ENCODE results near the gene OLFML2B.

Gene OLFML2B

DNA sequence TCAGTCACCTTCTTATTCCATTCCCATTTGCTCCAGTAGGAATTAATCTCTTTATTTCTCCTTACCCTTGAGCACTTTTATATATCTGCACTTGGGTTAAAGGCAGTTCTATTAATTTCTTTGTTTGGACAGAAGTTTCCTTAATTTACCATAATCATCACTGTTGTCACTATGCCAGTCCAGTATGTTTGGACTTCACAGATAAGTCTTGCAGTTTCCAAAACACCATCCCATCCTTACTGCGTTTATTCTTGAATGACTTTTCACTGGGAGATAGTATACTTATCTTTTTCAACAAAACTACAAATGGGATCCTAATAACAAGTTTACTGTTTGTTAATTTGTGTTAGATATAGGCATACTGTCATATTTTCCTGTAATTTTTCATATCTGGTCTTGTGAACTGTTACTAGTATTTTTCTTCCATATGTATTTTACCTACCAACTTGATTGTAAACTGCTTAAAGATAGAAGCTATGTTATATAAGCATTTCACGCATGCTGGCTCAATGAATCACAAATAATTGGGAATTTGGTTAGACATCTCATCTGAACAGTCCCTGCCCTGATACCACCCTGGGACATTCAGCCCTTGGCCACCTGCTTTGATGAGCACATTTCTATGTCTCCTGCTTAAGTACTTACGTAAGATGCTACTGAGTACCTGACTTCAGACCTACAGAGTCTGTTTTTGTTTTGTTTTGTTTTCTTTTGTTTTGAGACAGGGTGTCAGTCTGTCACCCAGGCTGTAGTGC is 78.2 kb downstream of the OLFML2B start:
- DNase-seq = no peak

- no peak for DNase-seq
These were observed 79.3 kb downstream of the OLFML2B start for GRCh38 chr1:161944381-161944780.

GRCh38 chr1:161943737-161944136 is 79.9 kb downstream of the OLFML2B start:
- DNase-seq = no peak

- DNase-seq = no peak
These were observed 81.8 kb downstream of the OLFML2B start for GRCh38 chr1:161941726-161942436.

DNA sequence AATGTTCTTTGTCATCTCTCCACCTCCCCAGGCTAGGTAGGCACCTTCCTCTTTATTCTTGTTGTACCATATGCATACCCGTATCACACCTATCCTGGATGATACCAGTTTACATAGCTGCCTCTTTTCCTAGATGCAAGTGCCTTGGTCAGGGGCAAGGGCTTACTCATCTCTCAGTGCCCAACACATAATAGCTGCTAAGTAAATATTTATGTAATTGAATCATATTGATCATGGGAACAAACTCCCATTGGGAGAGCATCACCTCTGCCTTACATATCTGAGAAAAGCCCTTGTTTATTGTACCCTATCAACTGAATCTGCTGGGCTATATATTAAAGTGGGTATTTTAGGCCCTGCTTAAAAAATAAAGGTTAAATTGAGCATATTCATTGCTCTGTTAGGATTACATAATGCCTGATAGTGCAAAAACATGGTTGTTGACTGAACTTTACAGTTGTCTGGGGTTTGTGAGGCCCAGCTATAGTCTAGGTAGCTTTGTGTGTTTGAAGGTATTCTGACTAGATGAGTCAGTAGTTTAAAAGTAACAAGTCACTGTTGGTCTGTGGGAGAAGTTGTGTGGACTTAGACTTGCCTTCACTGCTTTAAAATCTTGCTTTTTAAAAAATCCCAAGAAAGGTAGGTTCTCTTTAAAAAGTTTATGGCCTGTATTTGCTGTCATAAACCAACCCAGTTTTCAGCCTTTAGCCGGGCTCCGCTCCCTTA is 82.6 kb downstream of the OLFML2B start:
- no peak for DNase-seq

DNA sequence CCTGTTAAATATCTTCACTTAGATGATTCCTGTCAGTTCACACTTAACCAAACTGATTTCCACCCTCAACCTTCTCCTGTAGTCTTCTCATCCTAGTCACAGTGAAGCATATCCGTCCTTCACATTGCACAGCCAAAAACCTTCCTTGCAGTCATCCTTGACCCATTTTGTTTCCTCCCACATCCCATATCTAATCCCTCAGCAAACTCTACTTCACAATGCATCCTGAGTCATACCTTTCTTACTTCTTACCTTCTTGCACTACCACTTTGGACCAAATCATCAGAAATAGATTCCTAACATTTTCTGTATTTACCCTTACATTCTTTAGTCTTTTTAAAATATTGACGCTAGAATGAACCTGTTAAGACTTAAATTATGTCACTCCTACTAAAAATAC is 86.9 kb downstream of the OLFML2B start:
- DNase-seq = no peak

DNA sequence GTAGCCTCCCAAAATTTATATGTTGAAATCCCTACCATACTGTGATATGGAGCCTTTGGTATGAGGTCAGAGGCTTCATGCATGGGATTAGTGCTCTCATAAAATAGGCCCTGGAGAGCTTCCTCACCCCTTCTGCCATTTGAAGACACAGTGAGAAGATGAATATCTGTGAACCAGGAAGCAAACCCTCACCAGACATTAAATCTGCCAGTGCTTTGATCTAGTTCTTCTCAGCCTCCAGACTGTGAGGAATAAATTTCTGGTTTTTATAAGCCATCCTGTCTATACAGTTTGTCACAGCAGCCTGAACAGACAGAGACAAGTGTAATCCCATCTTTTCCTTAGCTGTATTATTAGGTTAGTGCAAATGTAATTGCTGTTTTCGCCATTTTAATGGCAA is 88.4 kb downstream of the OLFML2B start:
- no peak for DNase-seq

GRCh38 chr1:161933592-161934588 is 89.8 kb downstream of the OLFML2B start:
- no peak for DNase-seq
